CD14-positive monocyte (primary cell): Measurements from ENCODE around the gene UBL5. TPM values are rescaled to one million over a fixed set of nuclear protein-coding genes. Genes with fewer than 3 reads are reported as not detected.
A peak's percentile ranks its signal among the peaks of the same experiment; 100 is the strongest.
"Not testable (repeated sequence)": the region's sequence is repeated elsewhere in the genome, so short reads cannot be mapped to it uniquely, and the experiment has no call there.

Experiments used
- DNase-seq, 3 donors: peaks; one replicate each; pipeline ENCODE4 v3.0.0-alpha.2; 2011 to 2022
- H2AFZ ChIP-seq: 2 replicates; pipeline ENCODE4 v1.6.0; 2012; ENCODE audit warnings: mild to moderate bottlenecking, low read depth, low read length, inconsistent platforms; ENCODE audit not compliant: insufficient read depth, poor library complexity, severe bottlenecking
- H3K27ac ChIP-seq, 2 donors: 1 replicate in 1 of 2; 2 replicates in 1 of 2; pipeline ENCODE4 v1.5.1; 2012 to 2013; ENCODE audit warnings: low read length in 2 of 2, control low read depth in 1 of 2, inconsistent platforms in 1 of 2, low read depth in 1 of 2, mild to moderate bottlenecking in 1 of 2
- H3K27me3 ChIP-seq, 2 donors: one replicate each; pipeline versions ENCODE4 v1.6.0 to v1.6.1; 2011 to 2013; ENCODE audit warnings: low read length in 2 of 2; ENCODE audit not compliant: control insufficient read depth in 2 of 2, insufficient read depth in 2 of 2
- H3K36me3 ChIP-seq, 2 donors: replicated peaks in 1 of 2; 1 replicate in 1 of 2; 2 replicates in 1 of 2; pipeline versions ENCODE4 v1.5.1 to v1.6.1; 2012 to 2013; ENCODE audit warnings: low read length in 2 of 2, control low read depth in 1 of 2, inconsistent platforms in 1 of 2, mild to moderate bottlenecking in 1 of 2; ENCODE audit not compliant: insufficient read depth in 2 of 2, control insufficient read depth in 1 of 2
- H3K4me1 ChIP-seq, 2 donors: 1 replicate in 1 of 2; 2 replicates in 1 of 2; pipeline versions ENCODE4 v1.5.1 to v1.6.1; 2012 to 2013; ENCODE audit warnings: low read length in 2 of 2, control low read depth in 1 of 2, inconsistent platforms in 1 of 2, mild to moderate bottlenecking in 1 of 2, moderate library complexity in 1 of 2; ENCODE audit not compliant: insufficient read depth in 2 of 2, control insufficient read depth in 1 of 2
- H3K4me2 ChIP-seq: replicated peaks from 2 replicates; pipeline ENCODE3; 2012; ENCODE audit warnings: low read length, moderate library complexity, mild to moderate bottlenecking; ENCODE audit not compliant: poor library complexity, severe bottlenecking; ENCODE audit errors: extremely low read depth
- H3K4me3 ChIP-seq, 3 experiments: fragments of 200-600 bp in 1 of 3; sonication (generic) in 1 of 3; replicated peaks in 1 of 3; 1 replicate in 2 of 3; 2 replicates in 1 of 3; pipeline ENCODE4 v1.5.1; 2011 to 2013; ENCODE audit warnings: low read length in 3 of 3, mild to moderate bottlenecking in 3 of 3, control low read depth in 2 of 3, low read depth in 2 of 3, inconsistent platforms in 1 of 3, moderate library complexity in 1 of 3
- H3K79me2 ChIP-seq: 2 replicates; pipeline ENCODE4 v1.6.0; 2012; ENCODE audit warnings: mild to moderate bottlenecking, control low read depth, inconsistent platforms, low read length, moderate library complexity; ENCODE audit not compliant: insufficient read depth
- H3K9ac ChIP-seq: 2 replicates; pipeline ENCODE4 v1.6.0; 2017; ENCODE audit warnings: low read length, mild to moderate bottlenecking; ENCODE audit not compliant: insufficient read depth, poor library complexity, severe bottlenecking
- H3K9me3 ChIP-seq, 2 donors: replicated peaks in 1 of 2; 1 replicate in 1 of 2; 2 replicates in 1 of 2; pipeline versions ENCODE4 v1.5.1 to v1.6.1; 2012 to 2013; ENCODE audit warnings: low read length in 2 of 2, control low read depth in 1 of 2; ENCODE audit not compliant: control insufficient read depth in 1 of 2, insufficient read depth in 1 of 2
- H4K20me1 ChIP-seq: 2 replicates; pipeline ENCODE4 v1.6.0; 2012; ENCODE audit warnings: mild to moderate bottlenecking, low read length, control low read depth, moderate library complexity; ENCODE audit not compliant: insufficient read depth
- H3K27ac Mint-ChIP-seq, 7 donors: one replicate each; pipeline ENCODE4 v1.8.0; 2020; ENCODE audit warnings: mild to moderate bottlenecking in 7 of 7, mixed read lengths in 7 of 7, moderate library complexity in 6 of 7, inconsistent platforms in 2 of 7
- H3K27me3 Mint-ChIP-seq, 3 donors: one replicate each; pipeline ENCODE4 v1.8.0; 2021 to 2022; ENCODE audit warnings: low read depth in 3 of 3, mild to moderate bottlenecking in 3 of 3, mixed read lengths in 3 of 3, moderate library complexity in 3 of 3, inconsistent platforms in 1 of 3
- H3K36me3 Mint-ChIP-seq, 2 donors: one replicate each; pipeline ENCODE4 v1.8.0; 2020; ENCODE audit warnings: mixed read lengths in 2 of 2, inconsistent platforms in 1 of 2, mild to moderate bottlenecking in 1 of 2
- H3K4me1 Mint-ChIP-seq: one replicate; pipeline ENCODE4 v1.8.0; 2020; ENCODE audit warnings: mild to moderate bottlenecking, mixed read lengths
- H3K4me3 Mint-ChIP-seq, 2 donors: one replicate each; pipeline ENCODE4 v1.8.0; 2020; ENCODE audit warnings: mild to moderate bottlenecking in 2 of 2, mixed read lengths in 2 of 2, moderate library complexity in 1 of 2
- H3K9me3 Mint-ChIP-seq, 7 donors: one replicate each; pipeline ENCODE4 v1.8.0; 2020 to 2022; ENCODE audit warnings: mixed read lengths in 7 of 7, mild to moderate bottlenecking in 6 of 7, moderate library complexity in 6 of 7, inconsistent platforms in 2 of 7
- CTCF ChIP-seq: fragments of 200-600 bp; IDR thresholded peaks from one replicate; pipeline ENCODE4 v1.8.0; 2022; ENCODE audit warnings: antibody characterized with exemption, mild to moderate bottlenecking
- WGBS: methylation state at CpG from one replicate; pipeline ENCODE4 v1.1.5; 2013; ENCODE audit warnings: missing lambda C conversion rate; ENCODE audit not compliant: insufficient coverage; 5-methylcytosine and 5-hydroxymethylcytosine counted together
- intact Hi-C, 2 donors: fragments of 100-400 bp; cut with micrococcal nuclease; formaldehyde crosslinking; loops; one replicate each; pipeline versions ENCODE4 v1.15.0 to v1.15.1; 2023
- polyA plus RNA-seq, 3 donors: library from polyadenylated mRNA; depleted of rRNA in 1 of 3; unstranded in 2 of 3; stranded (reverse) in 1 of 3; fragments of 300-500 nt in 2 of 3; fragments of >200 nt in 1 of 3; fragmentation: Illumina TruSeq in 2 of 3; gene quantifications; 1 replicate in 2 of 3; 2 replicates in 1 of 3; pipeline ENCODE4 v1.2.3, GENCODE V29; 2012 to 2021

UBL5 gene
- polyA plus RNA-seq, 3 donors = 713 to 783 (median 728) TPM

GRCh38 chr19:9789066-9789465, 38.7 kb upstream of the UBL5 start:
- no peak overlapping the region for H3K4me3 ChIP-seq
- no peaks in the 10 kb centered on the region for H3K27me3 ChIP-seq
- H3K9me3 ChIP-seq = no peaks in the 10 kb centered on the region
- no peak overlapping the region for H3K4me2 ChIP-seq
- Mint-ChIP-seq H3K36me3 (no peaks in the 10 kb centered on the region), H3K27me3 (peaks cover 0 to 2% (median 0%) of the 10 kb centered on the region in 3 donors), H3K27ac (no peak overlapping the region), H3K4me1 (peaks cover 25% of the 10 kb centered on the region), H3K4me3 (no peak overlapping the region), H3K9me3 (no peaks in the 10 kb centered on the region)
- no peak overlapping the region for H3K9ac ChIP-seq
- no peak overlapping the region for H2AFZ ChIP-seq
- no peak for DNase-seq
- H3K79me2 ChIP-seq = no peaks in the 10 kb centered on the region
- peaks cover 20 to 25% of the 10 kb centered on the region in 2 donors for H3K4me1 ChIP-seq
- H4K20me1 ChIP-seq = no peaks in the 10 kb centered on the region
- no peaks in the 10 kb centered on the region for H3K36me3 ChIP-seq
- TF ChIP-seq CTCF = no peak
- WGBS = 100% methylated on average over 6 of the region's 11 CpGs
- intact Hi-C loops = no loop called here
- no peak overlapping the region for H3K27ac ChIP-seq

- H2AFZ ChIP-seq, H3K36me3 ChIP-seq, H3K27me3 ChIP-seq, H3K79me2 ChIP-seq, H3K9ac ChIP-seq, H3K4me2 ChIP-seq, H3K9me3 ChIP-seq, H3K27ac ChIP-seq, H3K9me3 Mint-ChIP-seq, H3K27ac Mint-ChIP-seq, H3K36me3 Mint-ChIP-seq, H3K4me3 ChIP-seq, intact Hi-C loops, H4K20me1 ChIP-seq, H3K27me3 Mint-ChIP-seq, H3K4me3 Mint-ChIP-seq, DNase-seq: not testable (repeated sequence)
- no CpG with 5 or more reads among the region's 5 CpGs for WGBS
- H3K4me1 Mint-ChIP-seq = peaks cover 21% of the 10 kb centered on the region
- H3K4me1 ChIP-seq = peaks cover 20 to 22% of the 10 kb centered on the region in 2 donors
These were observed 38.1 kb upstream of the UBL5 start for GRCh38 chr19:9789579-9789978.

- H4K20me1 ChIP-seq = not testable (repeated sequence)
These were observed 36.7 kb upstream of the UBL5 start for GRCh38 chr19:9791073-9791367.

More at GRCh38 chr19:9791073-9791367, 36.7 kb upstream of the UBL5 start:
- DNase-seq, H3K9ac ChIP-seq, H3K79me2 ChIP-seq, H3K27me3 ChIP-seq, H3K4me2 ChIP-seq, H3K36me3 Mint-ChIP-seq, H3K9me3 Mint-ChIP-seq, H3K36me3 ChIP-seq, H3K9me3 ChIP-seq, H3K4me3 Mint-ChIP-seq, H3K27me3 Mint-ChIP-seq, H2AFZ ChIP-seq: not testable (repeated sequence)
- H3K4me1 ChIP-seq = peaks cover 19% of the 10 kb centered on the region in 2 donors
- intact Hi-C loops = loop anchor here (2.0 to 10.0 kb wide), 8 partner anchors 22 to 956 kb away; partner anchors contain the start of genes MBD3L1 (in 1 of the 2), ZNF317 (in 1 of the 2), ZNF558 (in 1 of the 2) and ZNF561 (in 1 of the 2)
- peak overlapping the region in 1 of 2 donors; percentile 53 for H3K27ac ChIP-seq
- WGBS = no CpG with 5 or more reads among the region's 6 CpGs
- peak overlapping the region in 1 of 3 experiments; percentile 75 for H3K4me3 ChIP-seq
- Mint-ChIP-seq H3K4me1 (peaks cover 16% of the 10 kb centered on the region), H3K27ac (peak overlapping the region; percentile 91 to 100 (median 96))
